Body of pancreas (tissue), 4 donors: ENCODE data around the gene C1orf35. TPM values are rescaled to one million over a fixed set of nuclear protein-coding genes. Genes with fewer than 3 reads are reported as not detected.

ENCODE experiments used
- ATAC-seq: fragments of 150-250 bp; one replicate; pipeline ENCODE4 v1.9.1; 2016
- DNase-seq, 4 donors: peaks; one replicate each; pipeline ENCODE4 v3.0.0-alpha.2; 2019
- H3K27ac ChIP-seq, 4 donors: fragments of 200-600 bp; sonication (generic); 1 replicate in 3 of 4; 2 replicates in 1 of 4; pipeline versions ENCODE4 v1.5.1 to v1.6.1; 2016 to 2019; ENCODE audit warnings: mild to moderate bottlenecking in 1 of 4, mixed read lengths in 1 of 4, moderate library complexity in 1 of 4
- H3K27me3 ChIP-seq, 2 donors: fragments of 200-600 bp; sonication (generic); one replicate each; pipeline ENCODE4 v1.6.0; 2016; ENCODE audit warnings: mild to moderate bottlenecking in 1 of 2
- H3K36me3 ChIP-seq, 2 donors: fragments of 200-600 bp; sonication (generic); replicated peaks in 1 of 2; 2 replicates each; pipeline ENCODE4 v1.5.1; 2016; ENCODE audit warnings: low read depth in 2 of 2; ENCODE audit not compliant: insufficient read depth in 1 of 2
- H3K4me1 ChIP-seq: fragments of 200-600 bp; sonication (generic); one replicate; pipeline ENCODE4 v1.6.0; 2016
- H3K4me3 ChIP-seq, 2 donors: fragments of 200-600 bp; sonication (generic); 1 replicate in 1 of 2; 2 replicates in 1 of 2; pipeline ENCODE4 v1.5.1; 2016 to 2019
- H3K9me3 ChIP-seq, 3 donors: fragments of 200-600 bp; sonication (generic); 1 replicate in 2 of 3; 2 replicates in 1 of 3; pipeline ENCODE4 v1.5.1; 2016
- POLR2A ChIP-seq, 3 donors: fragments of 450-650 bp; IDR thresholded peaks; one replicate each; pipeline ENCODE4 v1.6.1; 2016; ENCODE audit warnings: antibody characterized with exemption in 3 of 3, mild to moderate bottlenecking in 2 of 3
- WGBS, 2 donors: methylation state at CpG; one replicate each; pipeline ENCODE4 v1.1.5; 2017; 5-methylcytosine and 5-hydroxymethylcytosine counted together
- intact Hi-C: fragments of 100-400 bp; cut with DNase I; formaldehyde crosslinking; loops from one replicate; pipeline ENCODE4 v1.15.1; 2023
- total RNA-seq, 2 donors: library from RNA; depleted of rRNA; stranded (reverse); fragments of >200 nt; gene quantifications; one replicate each; pipeline ENCODE4 v1.1.0, GENCODE V29; 2016
- TF ChIP-seq, protein P1 (sequence below), 7 experiments: fragments of 450-650 bp in 4 of 7; fragments of 200-600 bp in 3 of 7; sonication (generic) in 3 of 7; IDR thresholded peaks; one replicate each; pipeline ENCODE4 v1.5.1; 2016 to 2019; ENCODE audit warnings: antibody characterized with exemption in 7 of 7

Gene C1orf35
- total RNA-seq, 2 donors from 2014 or later: 10.9 to 71.2 TPM

DNA sequence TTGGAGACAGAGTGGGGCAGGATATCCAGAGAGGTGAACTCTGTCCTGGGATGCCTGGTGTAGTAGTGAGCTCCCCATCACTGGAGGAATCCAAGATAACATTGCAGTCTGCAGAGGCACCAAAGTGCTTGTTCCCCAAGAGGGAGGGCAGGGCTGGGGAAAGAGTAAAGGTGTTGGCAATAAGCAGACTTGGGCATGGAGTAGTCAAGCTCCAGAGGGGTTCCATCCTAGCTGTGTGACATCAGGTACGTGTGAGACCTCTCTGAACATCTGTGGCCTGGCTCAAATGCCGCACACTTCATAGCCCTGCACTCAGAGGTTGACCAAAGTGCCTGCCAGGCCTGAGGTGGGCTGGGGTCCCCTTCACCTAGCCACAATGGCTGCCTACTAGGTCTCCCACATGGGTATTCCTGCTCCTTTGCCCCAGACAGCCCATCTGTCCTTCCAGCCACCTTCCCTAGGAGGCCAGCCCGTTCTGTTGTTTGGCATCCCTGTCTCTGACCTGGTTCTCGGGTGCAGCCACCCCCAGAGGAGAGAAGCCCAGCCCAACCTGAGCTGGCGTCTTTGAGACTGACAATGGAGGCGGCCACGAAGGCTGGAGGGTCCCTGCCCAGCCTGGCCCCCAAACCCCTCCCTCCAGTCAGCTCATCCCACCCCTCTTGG lies 23.4 kb downstream of the C1orf35 start:
- no peak for TF ChIP-seq POLR2A (IDR thresholded peaks at IDR 0.05)
- WGBS, 2 donors: 78 to 93% methylated on average over 6 to 7 of the region's 7 CpGs
- Histone ChIP-seq H3K4me3 (no peak overlapping the region), H3K4me1 (peaks cover 17% of the 10 kb centered on the region), H3K27ac (no peak overlapping the region), H3K9me3 (no peaks in the 10 kb centered on the region), H3K36me3 (no peaks in the 10 kb centered on the region), H3K27me3 (no peaks in the 10 kb centered on the region)
- ATAC-seq: no peak
- peak in 3 of 4 donors; percentile 4 to 13 (median 10) for DNase-seq
- intact Hi-C loops: no loop called here

DNA sequence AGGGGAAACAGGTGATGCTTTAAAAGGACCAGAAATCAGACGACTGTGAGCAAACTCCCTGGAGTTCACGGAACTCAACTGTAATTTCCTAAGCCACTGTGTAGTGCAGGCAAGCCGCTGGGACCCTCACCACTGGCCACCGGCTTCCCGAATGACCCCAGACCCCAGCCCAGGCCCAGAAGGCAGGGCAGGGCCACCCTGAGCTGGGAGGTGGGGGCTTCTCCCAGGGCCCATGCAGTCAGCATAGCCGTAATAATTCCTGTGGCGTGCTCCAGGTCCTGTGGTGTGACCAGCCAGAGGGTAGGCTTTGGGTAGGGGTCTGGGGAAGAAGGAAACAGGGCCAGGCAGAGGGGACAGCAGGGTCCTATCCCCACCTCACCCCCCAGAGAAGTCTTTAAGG lies 24.1 kb downstream of the C1orf35 start:
- Histone ChIP-seq H3K9me3 (no peaks in the 10 kb centered on the region), H3K27ac (no peak overlapping the region), H3K27me3 (no peaks in the 10 kb centered on the region), H3K4me1 (peaks cover 9% of the 10 kb centered on the region), H3K36me3 (no peaks in the 10 kb centered on the region), H3K4me3 (no peak overlapping the region)
- intact Hi-C loops: no loop called here
- 91% methylated on average over 6 to 7 of the region's 7 CpGs for WGBS, 2 donors
- DNase-seq (peak in 1 of 4 donors; percentile 4), ATAC-seq (no peak)
- TF ChIP-seq, protein P1, sequence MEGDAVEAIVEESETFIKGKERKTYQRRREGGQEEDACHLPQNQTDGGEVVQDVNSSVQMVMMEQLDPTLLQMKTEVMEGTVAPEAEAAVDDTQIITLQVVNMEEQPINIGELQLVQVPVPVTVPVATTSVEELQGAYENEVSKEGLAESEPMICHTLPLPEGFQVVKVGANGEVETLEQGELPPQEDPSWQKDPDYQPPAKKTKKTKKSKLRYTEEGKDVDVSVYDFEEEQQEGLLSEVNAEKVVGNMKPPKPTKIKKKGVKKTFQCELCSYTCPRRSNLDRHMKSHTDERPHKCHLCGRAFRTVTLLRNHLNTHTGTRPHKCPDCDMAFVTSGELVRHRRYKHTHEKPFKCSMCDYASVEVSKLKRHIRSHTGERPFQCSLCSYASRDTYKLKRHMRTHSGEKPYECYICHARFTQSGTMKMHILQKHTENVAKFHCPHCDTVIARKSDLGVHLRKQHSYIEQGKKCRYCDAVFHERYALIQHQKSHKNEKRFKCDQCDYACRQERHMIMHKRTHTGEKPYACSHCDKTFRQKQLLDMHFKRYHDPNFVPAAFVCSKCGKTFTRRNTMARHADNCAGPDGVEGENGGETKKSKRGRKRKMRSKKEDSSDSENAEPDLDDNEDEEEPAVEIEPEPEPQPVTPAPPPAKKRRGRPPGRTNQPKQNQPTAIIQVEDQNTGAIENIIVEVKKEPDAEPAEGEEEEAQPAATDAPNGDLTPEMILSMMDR (IDR thresholded peaks at IDR 0.05): no peak
- no peak for TF ChIP-seq POLR2A (IDR thresholded peaks at IDR 0.05)

DNA sequence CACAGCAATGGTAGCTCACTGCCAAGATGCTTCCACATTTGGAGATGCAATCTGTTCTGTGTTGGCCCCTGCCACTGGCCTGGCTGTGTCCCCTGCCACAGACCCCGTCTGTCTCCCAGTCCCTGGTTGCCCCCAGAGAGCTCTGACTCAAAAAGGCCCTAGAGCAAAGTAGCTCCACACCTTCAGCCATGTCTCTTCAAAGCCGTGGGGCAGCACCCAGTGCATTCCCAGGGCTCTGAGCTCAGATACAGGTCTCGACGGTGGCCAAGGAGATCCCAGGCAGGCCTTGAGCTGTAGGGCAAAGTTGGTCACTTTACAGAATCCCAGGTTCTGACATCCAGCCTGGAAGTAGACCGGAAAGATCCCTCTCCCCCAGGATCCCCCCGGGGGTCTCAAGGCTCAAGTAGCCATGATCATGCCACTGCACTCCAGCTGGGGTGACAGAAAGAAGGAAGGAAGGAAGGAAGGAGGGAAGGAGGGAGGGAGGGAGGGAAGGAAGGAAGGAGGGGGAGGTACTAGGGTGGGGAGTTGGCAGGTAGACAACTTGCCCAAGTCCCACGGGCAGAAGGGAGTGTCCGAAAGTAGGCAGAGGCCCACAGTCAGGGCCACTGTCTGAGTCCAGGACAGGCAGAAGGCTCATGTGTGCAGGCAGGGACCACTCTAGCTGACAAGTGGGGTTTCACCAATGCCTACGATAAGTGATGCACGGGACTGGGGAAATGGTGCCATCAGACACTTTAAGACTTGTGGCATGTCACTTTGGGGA lies 25.4 kb downstream of the C1orf35 start:
- no peak overlapping the region for H3K27ac ChIP-seq
- no peak overlapping the region for H3K4me3 ChIP-seq
- intact Hi-C loops: no loop called here
- H3K9me3 ChIP-seq: no peaks in the 10 kb centered on the region
- H3K4me1 ChIP-seq: peaks cover 8% of the 10 kb centered on the region
- no peak for DNase-seq
- ATAC-seq: no peak
- TF ChIP-seq, protein P1 (IDR thresholded peaks at IDR 0.05): no peak
- TF ChIP-seq POLR2A (IDR thresholded peaks at IDR 0.05): no peak
- 71 to 75% methylated on average over 8 to 10 of the region's 10 CpGs for WGBS, 2 donors
- H3K27me3 ChIP-seq: no peaks in the 10 kb centered on the region
- H3K36me3 ChIP-seq: no peaks in the 10 kb centered on the region

DNA sequence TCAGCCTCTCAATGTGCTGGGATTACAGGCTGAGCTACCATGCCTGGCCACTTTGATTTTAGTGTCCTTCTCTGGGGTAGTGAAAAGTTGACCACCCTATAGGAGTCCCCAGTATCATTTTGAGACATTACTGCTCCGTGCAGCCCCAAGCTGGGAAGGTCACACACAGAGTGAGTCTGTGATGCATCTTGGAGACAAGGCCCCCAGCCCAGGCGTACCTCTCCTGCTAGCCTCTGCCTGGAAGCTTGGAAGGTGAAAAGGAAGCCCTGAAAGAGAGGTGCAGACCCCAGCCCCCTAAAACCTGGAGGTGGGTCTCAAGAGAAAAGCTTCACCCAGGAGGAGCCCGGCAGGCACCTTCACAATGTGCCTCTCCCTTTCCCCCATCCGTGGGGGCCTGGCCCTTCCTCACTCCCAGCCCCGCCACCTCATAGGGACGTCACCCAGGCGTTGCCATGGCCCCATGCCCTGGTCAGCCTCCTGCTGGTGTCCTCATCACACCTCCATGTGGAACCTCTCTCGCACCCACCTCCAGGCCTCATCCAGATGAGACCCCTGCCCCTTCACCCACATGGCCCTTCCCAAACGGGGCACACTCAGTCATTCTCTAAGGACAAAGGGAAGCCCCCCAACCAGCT lies 26.2 kb downstream of the C1orf35 start:
- ATAC-seq (no peak), DNase-seq (no peak)
- no peak for TF ChIP-seq POLR2A (IDR thresholded peaks at IDR 0.05)
- TF ChIP-seq, protein P1 (IDR thresholded peaks at IDR 0.05): no peak
- no peaks in the 10 kb centered on the region for H3K27me3 ChIP-seq
- no peak overlapping the region for H3K27ac ChIP-seq
- H3K4me1 ChIP-seq: peaks cover 8% of the 10 kb centered on the region
- intact Hi-C loops: no loop called here
- no peaks in the 10 kb centered on the region for H3K9me3 ChIP-seq
- WGBS, 2 donors: 75 to 82% methylated on average over 7 to 9 of the region's 9 CpGs
- no peaks in the 10 kb centered on the region for H3K36me3 ChIP-seq
- no peak overlapping the region for H3K4me3 ChIP-seq

DNA sequence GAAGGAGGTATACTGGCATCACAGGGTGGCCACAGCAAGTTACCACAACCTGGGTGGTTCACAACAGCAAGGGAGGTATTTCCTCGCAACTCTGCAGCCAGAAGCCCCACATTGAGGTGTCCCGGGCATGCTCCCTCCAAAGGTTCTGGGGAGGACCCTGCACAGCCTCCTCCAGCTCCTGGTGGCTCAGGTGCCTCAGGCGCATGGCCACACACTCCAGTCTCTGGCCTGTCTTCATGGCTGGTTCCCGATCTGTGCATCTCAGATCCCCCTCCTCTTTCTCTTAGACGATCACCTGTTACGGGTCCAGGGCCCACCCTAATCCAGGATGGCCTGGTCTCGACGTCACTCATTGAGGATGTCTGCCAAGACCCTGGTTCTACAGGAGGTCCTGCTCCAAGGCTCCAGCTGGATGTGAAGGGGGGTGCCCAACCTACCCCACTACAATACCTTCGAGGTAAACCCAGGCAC lies 27.3 kb downstream of the C1orf35 start:
- TF ChIP-seq, protein P1 (IDR thresholded peaks at IDR 0.05): no peak
- TF ChIP-seq POLR2A (IDR thresholded peaks at IDR 0.05): no peak

More for the DNA sequence above, 27.3 kb downstream of the C1orf35 start:
- intact Hi-C loops: no loop called here
- Histone ChIP-seq H3K4me3 (no peak overlapping the region), H3K27ac (no peak overlapping the region), H3K9me3 (no peaks in the 10 kb centered on the region), H3K4me1 (no peaks in the 10 kb centered on the region), H3K27me3 (no peaks in the 10 kb centered on the region), H3K36me3 (no peaks in the 10 kb centered on the region)
- no peak for DNase-seq
- no peak for ATAC-seq
- 62 to 82% methylated on average over 7 to 9 of the region's 9 CpGs for WGBS, 2 donors
